H1 (cell line): Measurements from ENCODE around the gene TMEM209. TPM values are rescaled to one million over a fixed set of nuclear protein-coding genes. Genes with fewer than 3 reads are reported as not detected.

Experiments used
- CTCF ChIA-PET: fragments of 300-600 bp; sonication (Branson Sonifier 250); formaldehyde crosslinking; loops from one replicate; lab custom pipeline; 2021; ENCODE audit not compliant: partially characterized antibody; lab: Charles Lee
- POLR2A ChIA-PET: fragments of 300-600 bp; sonication (Branson Sonifier 250); formaldehyde crosslinking; loops from one replicate; lab custom pipeline; 2021; ENCODE audit warnings: inconsistent platforms; ENCODE audit not compliant: partially characterized antibody; lab: Charles Lee
- DNase-seq, 2 experiments: peaks; one replicate each; pipeline versions ENCODE4 v3.0.0 to v3.0.0-alpha.2; 2010 to 2022; ENCODE audit warnings: low spot score in 2 of 2, low read depth in 1 of 2, mixed read lengths in 1 of 2
- FAIRE-seq: peaks from 2 replicates; lab custom pipeline; 2011; peaks lifted over from hg19 to GRCh38; lab: Jason Lieb, UNC
- H2AFZ ChIP-seq: 2 replicates; pipeline ENCODE4 v1.8.1; 2012; ENCODE audit warnings: low read length, inconsistent platforms
- H2AK5ac ChIP-seq: 2 replicates; pipeline ENCODE4 v1.6.1; 2013; ENCODE audit warnings: low read depth, low read length
- H2BK120ac ChIP-seq: replicated peaks from 2 replicates; pipeline ENCODE3; 2013; ENCODE audit warnings: low read depth, low read length, inconsistent platforms
- H2BK12ac ChIP-seq: 2 replicates; pipeline ENCODE4 v1.6.1; 2013; ENCODE audit warnings: low read depth, low read length
- H2BK15ac ChIP-seq: 2 replicates; pipeline ENCODE4 v1.6.1; 2013; ENCODE audit warnings: low read length
- H2BK20ac ChIP-seq: 2 replicates; pipeline ENCODE4 v1.6.1; 2013; ENCODE audit warnings: low read length
- H2BK5ac ChIP-seq: 2 replicates; pipeline ENCODE4 v1.6.1; 2013; ENCODE audit warnings: low read depth, low read length
- H3K14ac ChIP-seq: 2 replicates; pipeline ENCODE4 v1.6.1; 2013; ENCODE audit warnings: inconsistent platforms; ENCODE audit not compliant: insufficient read length
- H3K18ac ChIP-seq: 2 replicates; pipeline ENCODE4 v1.6.1; 2013; ENCODE audit warnings: low read length; ENCODE audit errors: extremely low read depth
- H3K23ac ChIP-seq: 2 replicates; pipeline ENCODE4 v1.6.1; 2013; ENCODE audit warnings: inconsistent platforms; ENCODE audit not compliant: insufficient read length
- H3K23me2 ChIP-seq: 2 replicates; pipeline ENCODE4 v1.6.1; 2013; ENCODE audit warnings: low read depth, low read length
- H3K27ac ChIP-seq: 2 replicates; pipeline ENCODE4 v1.6.1; 2011; ENCODE audit warnings: low read depth, low read length, inconsistent platforms
- H3K27me3 ChIP-seq, 4 experiments: replicated peaks in 1 of 4; 1 replicate in 1 of 4; 2 replicates in 3 of 4; pipeline versions ENCODE4 v1.6.1 to v1.8.1; 2011 to 2013; ENCODE audit warnings: low read length in 3 of 4, mild to moderate bottlenecking in 3 of 4, inconsistent platforms in 2 of 4, mixed read lengths in 2 of 4, moderate library complexity in 1 of 4; ENCODE audit not compliant: control insufficient read depth in 3 of 4, insufficient read depth in 3 of 4; ENCODE audit errors: extremely low read depth in 1 of 4
- H3K36me3 ChIP-seq, 4 experiments: 2 replicates each; pipeline versions ENCODE4 v1.6.1 to v1.8.1; 2011 to 2013; ENCODE audit warnings: mild to moderate bottlenecking in 4 of 4, low read length in 3 of 4, moderate library complexity in 2 of 4, control low read depth in 1 of 4, inconsistent platforms in 1 of 4; ENCODE audit not compliant: insufficient read depth in 4 of 4, control insufficient read depth in 2 of 4
- H3K4ac ChIP-seq: replicated peaks from 2 replicates; pipeline ENCODE3; 2013; ENCODE audit warnings: low read length, low read depth, mixed read lengths, inconsistent platforms; ENCODE audit not compliant: insufficient read length
- H3K4me1 ChIP-seq, 4 experiments: replicated peaks in 1 of 4; 1 replicate in 1 of 4; 2 replicates in 3 of 4; pipeline versions ENCODE4 v1.6.1 to v1.8.1; 2011 to 2013; ENCODE audit warnings: low read length in 3 of 4, inconsistent platforms in 2 of 4, mixed read lengths in 1 of 4; ENCODE audit not compliant: insufficient read depth in 4 of 4, control insufficient read depth in 3 of 4
- H3K4me2 ChIP-seq, 2 experiments: 2 replicates each; pipeline versions ENCODE4 v1.6.1 to v1.8.1; 2011 to 2013; ENCODE audit warnings: low read depth in 2 of 2, low read length in 2 of 2, control low read depth in 1 of 2, inconsistent platforms in 1 of 2, mild to moderate bottlenecking in 1 of 2; ENCODE audit not compliant: insufficient read depth in 1 of 2
- H3K4me3 ChIP-seq, 4 experiments: fragments of 200-600, 300-600 bp in 1 of 4; sonication (generic), shearing (Covaris generic), sonication (Bioruptor Twin) in 1 of 4; 2 replicates each; pipeline versions ENCODE4 v1.5.1 to v1.8.1; 2011 to 2016; ENCODE audit warnings: low read length in 4 of 4, low read depth in 3 of 4, control low read depth in 2 of 4, inconsistent platforms in 2 of 4, mild to moderate bottlenecking in 2 of 4, mixed read lengths in 1 of 4, moderate library complexity in 1 of 4; ENCODE audit not compliant: insufficient read depth in 2 of 4; ENCODE audit errors: extremely low read depth in 1 of 4
- H3K56ac ChIP-seq: replicated peaks from 2 replicates; pipeline ENCODE3; 2013; ENCODE audit warnings: low read depth, mild to moderate bottlenecking, mixed read lengths, low read length, inconsistent platforms; ENCODE audit not compliant: insufficient read length
- H3K79me1 ChIP-seq: 2 replicates; pipeline ENCODE4 v1.6.1; 2013; ENCODE audit warnings: low read depth, low read length, control low read depth
- H3K79me2 ChIP-seq, 2 experiments: 2 replicates each; pipeline versions ENCODE4 v1.6.1 to v1.8.1; 2012 to 2013; ENCODE audit warnings: low read length in 2 of 2, mild to moderate bottlenecking in 2 of 2, inconsistent platforms in 1 of 2; ENCODE audit not compliant: insufficient read depth in 2 of 2, control insufficient read depth in 1 of 2
- H3K9ac ChIP-seq, 4 experiments: replicated peaks in 1 of 4; 1 replicate in 1 of 4; 2 replicates in 3 of 4; pipeline versions ENCODE4 v1.6.1 to v1.8.1; 2011 to 2013; ENCODE audit warnings: low read depth in 3 of 4, low read length in 3 of 4, control low read depth in 2 of 4, mild to moderate bottlenecking in 2 of 4, moderate library complexity in 2 of 4, inconsistent platforms in 1 of 4; ENCODE audit errors: extremely low read depth in 1 of 4
- H3K9me3 ChIP-seq, 2 experiments: 2 replicates each; pipeline versions ENCODE4 v1.6.1 to v1.8.1; 2012 to 2013; ENCODE audit warnings: mild to moderate bottlenecking in 2 of 2, moderate library complexity in 2 of 2, control low read depth in 1 of 2, inconsistent platforms in 1 of 2, low read depth in 1 of 2, low read length in 1 of 2, mixed read lengths in 1 of 2; ENCODE audit not compliant: insufficient read depth in 2 of 2
- H4K20me1 ChIP-seq, 2 experiments: replicated peaks in 1 of 2; 2 replicates each; pipeline versions ENCODE3 to v1.8.1; 2011 to 2013; ENCODE audit warnings: inconsistent platforms in 2 of 2, low read length in 2 of 2, mild to moderate bottlenecking in 1 of 2; ENCODE audit not compliant: insufficient read depth in 2 of 2, control insufficient read depth in 1 of 2
- H4K5ac ChIP-seq: 2 replicates; pipeline ENCODE4 v1.6.1; 2013; ENCODE audit warnings: low read length, low read depth, mixed read lengths, inconsistent platforms; ENCODE audit not compliant: insufficient read length
- H4K8ac ChIP-seq: 2 replicates; pipeline ENCODE4 v1.8.0; 2013; ENCODE audit warnings: mild to moderate bottlenecking, moderate library complexity, low read length, inconsistent platforms; ENCODE audit not compliant: insufficient read depth; ENCODE audit errors: extremely low read depth
- H4K91ac ChIP-seq: replicated peaks from 2 replicates; pipeline ENCODE3; 2013; ENCODE audit warnings: low read length, mixed read lengths, inconsistent platforms; ENCODE audit not compliant: insufficient read length
- BACH1 ChIP-seq: IDR thresholded peaks from 2 replicates; pipeline ENCODE4 v1.6.1; 2012; ENCODE audit warnings: low read length, improper control_type of control experiment
- CEBPB ChIP-seq: IDR thresholded peaks from 2 replicates; pipeline ENCODE4 v1.6.1; 2012; ENCODE audit warnings: low read depth, low read length
- CREB1 ChIP-seq: IDR thresholded peaks from 2 replicates; pipeline ENCODE4 v1.6.1; 2012; ENCODE audit warnings: inconsistent platforms
- JUN ChIP-seq: IDR thresholded peaks from 2 replicates; pipeline ENCODE4 v1.6.1; 2011; ENCODE audit warnings: low read depth, mild to moderate bottlenecking, improper control_type of control experiment, low read length
- NANOG ChIP-seq: IDR thresholded peaks from 2 replicates; pipeline ENCODE4 v1.6.1; 2011; ENCODE audit warnings: low read length, low read depth, mild to moderate bottlenecking, inconsistent platforms; ENCODE audit not compliant: insufficient read depth, poor library complexity, severe bottlenecking
- NRF1 ChIP-seq: IDR thresholded peaks from 2 replicates; pipeline ENCODE4 v1.6.1; 2011; ENCODE audit warnings: mild to moderate bottlenecking, low read depth, low read length, improper control_type of control experiment
- POU5F1 ChIP-seq: IDR thresholded peaks from 2 replicates; pipeline ENCODE4 v1.6.1; 2011; ENCODE audit warnings: low read depth, mild to moderate bottlenecking, low read length, moderate library complexity
- RNF2 ChIP-seq: fragments of 200-900, 300-1000 bp; sonication (generic); IDR thresholded peaks from 2 replicates; pipeline ENCODE4 v1.7.1; 2016; ENCODE audit warnings: borderline replicate concordance, low read depth, mild to moderate bottlenecking, antibody characterized with exemption, low read length; ENCODE audit not compliant: poor library complexity, severe bottlenecking; ENCODE audit errors: missing control alignments
- SIRT6 ChIP-seq: IDR thresholded peaks from one replicate; pipeline ENCODE4 v1.7.1; 2012; ENCODE audit warnings: low read length, inconsistent platforms
- SRF ChIP-seq: IDR thresholded peaks from 2 replicates; pipeline ENCODE4 v1.6.1; 2011; ENCODE audit warnings: mild to moderate bottlenecking, low read depth, low read length, moderate library complexity
- ZNF274 ChIP-seq: IDR thresholded peaks from 2 replicates; pipeline ENCODE4 v1.7.0; 2012; ENCODE audit warnings: low read length, borderline replicate concordance; ENCODE audit errors: extremely low read depth
- WGBS, 2 experiments: shearing (Covaris generic) in 1 of 2; methylation state at CpG; one replicate each; pipeline versions ENCODE4 v1.1.6 to v1.1.7; 2013 to 2015; ENCODE audit warnings: low lambda C conversion rate in 2 of 2, mixed read lengths in 2 of 2, inconsistent platforms in 1 of 2, low coverage in 1 of 2, missing lambda C conversion rate in 1 of 2; ENCODE audit not compliant: insufficient replicate concordance in 2 of 2, insufficient coverage in 1 of 2, insufficient read length in 1 of 2; ENCODE audit errors: extremely low coverage in 1 of 2, missing lambda C conversion rate in 1 of 2; 5-methylcytosine and 5-hydroxymethylcytosine counted together
- polyA plus RNA-seq, 7 experiments: library from polyadenylated mRNA; depleted of rRNA in 3 of 7; stranded (reverse) in 5 of 7; unstranded in 2 of 7; fragments of >200 nt in 5 of 7; fragments of 200-250 nt in 2 of 7; gene quantifications; 1 replicate in 5 of 7; 2 replicates in 1 of 7; 4 replicates in 1 of 7; pipeline versions ENCODE4 v1.2.1 to v1.2.3, GENCODE V29; 2011 to 2013; ENCODE audit warnings: missing spikeins in 2 of 7, mixed read lengths in 2 of 7
- total RNA-seq: library from RNA; stranded (reverse); fragmentation: NEBNext Ultra II Directional; extraction: Animal tissue kit (Norgen Biotek cat#: 25700); gene quantifications from 2 replicates; pipeline ENCODE4 v1.2.1, GENCODE V29; 2021

Gene TMEM209
- total and polyA plus RNA-seq, 2 of the 8 experiments (the other 6 are each of a cell fraction or from before 2014, with no cell fraction given) = 28.5 to 30.5 TPM

DNA sequence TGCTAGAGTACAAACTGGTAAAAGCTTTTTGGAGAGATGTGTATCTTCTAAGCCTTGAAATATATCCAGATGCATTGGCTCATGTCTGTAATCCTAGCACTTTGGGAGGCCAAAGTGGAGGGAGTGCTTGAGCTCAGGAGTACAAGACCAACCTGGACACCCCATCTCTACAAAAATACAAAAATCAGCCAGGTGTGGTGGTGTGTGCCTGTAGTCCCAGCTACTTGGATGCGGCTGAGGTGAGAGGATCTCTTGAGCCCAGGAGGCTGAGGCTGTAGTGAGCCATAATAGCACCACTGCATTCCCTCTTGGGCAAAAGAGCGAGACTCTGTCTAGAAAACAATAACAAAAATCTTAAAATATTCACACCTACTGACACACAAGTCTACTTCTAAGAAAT is 25.6 kb downstream of the TMEM209 start:
- Histone ChIP-seq H3K23ac (no peak overlapping the region), H3K4me2 (no peak overlapping the region), H3K27me3 (no peaks in the 10 kb centered on the region), H3K4me3 (no peak overlapping the region), H3K23me2 (no peaks in the 10 kb centered on the region), H4K20me1 (no peaks in the 10 kb centered on the region), H3K36me3 (peaks cover 6 to 58% (median 22%) of the 10 kb centered on the region in 4 experiments; a peak in 7 of 8 replicates), H2BK20ac (no peak overlapping the region), H2BK15ac (no peak overlapping the region), H3K18ac (no peak overlapping the region), H2BK12ac (no peak overlapping the region), H3K9ac (no peak overlapping the region), H4K5ac (no peak overlapping the region), H3K79me1 (no peaks in the 10 kb centered on the region), H3K9me3 (no peaks in the 10 kb centered on the region), H3K4ac (no peak overlapping the region), H3K4me1 (no peaks in the 10 kb centered on the region), H3K14ac (no peak overlapping the region), H4K91ac (no peak overlapping the region), H3K79me2 (no peaks in the 10 kb centered on the region), H2BK5ac (no peak overlapping the region), H2AFZ (no peak overlapping the region), H2BK120ac (no peak overlapping the region), H3K27ac (no peak overlapping the region), H4K8ac (no peak overlapping the region), H2AK5ac (no peak overlapping the region), H3K56ac (no peak overlapping the region)
- ChIA-PET CTCF (interaction anchor here (1.3 to 3.1 kb wide), 2 partner anchors 25 to 578 kb away, joined by 5 to 8 read pairs; no protein-coding TSS in a partner anchor), POLR2A (interaction anchor here (1.0 kb wide), 1 partner anchor 9 kb away, joined by 3 read pairs; no protein-coding TSS in a partner anchor)
- DNase-seq (no peak), FAIRE-seq (no peak)
- WGBS, 2 experiments = 94% methylated on average over 2 of the region's 2 CpGs; no CpG with 5 or more reads in 1 of the 2 experiments
- TF ChIP-seq BACH1 (no peak), NRF1 (no peak), SIRT6 (no peak), POU5F1 (no peak), SRF (no peak), JUN (no peak), NANOG (no peak), RNF2 (no peak), CEBPB (no peak), CREB1 (no peak), ZNF274 (no peak)
